Activated naive CD4-positive, alpha-beta T cell treated with anti-CD3 and anti-CD28 coated beads, Interleukin-2, amount 10 ng/mL, durations not matched to agents 7 days and 5 days (primary cell): ENCODE results near the gene EPB41.
"Not testable (repeated sequence)": the region's sequence is repeated elsewhere in the genome, so short reads cannot be mapped to it uniquely, and the experiment has no call there.

ENCODE experiments used
- CTCF ChIA-PET: fragments of 350-600 bp; sonication (Branson Sonifier 250); formaldehyde crosslinking; loops from one replicate; lab custom pipeline; 2021; ENCODE audit warnings: antibody characterized with exemption; lab: Charles Lee
- DNase-seq: peaks from one replicate; pipeline ENCODE4 v3.0.0-alpha.2; 2020
- H3K27ac Mint-ChIP-seq: one replicate; pipeline ENCODE4 v1.8.0; 2021; ENCODE audit warnings: mild to moderate bottlenecking, moderate library complexity, mixed read lengths
- H3K27me3 Mint-ChIP-seq: one replicate; pipeline ENCODE4 v1.8.0; 2021; ENCODE audit warnings: mild to moderate bottlenecking, mixed read lengths
- H3K36me3 Mint-ChIP-seq: one replicate; pipeline ENCODE4 v1.8.0; 2021; ENCODE audit warnings: mixed read lengths
- H3K4me1 Mint-ChIP-seq: one replicate; pipeline ENCODE4 v1.8.0; 2021; ENCODE audit warnings: mixed read lengths
- H3K4me3 Mint-ChIP-seq: one replicate; pipeline ENCODE4 v1.8.0; 2021; ENCODE audit warnings: mild to moderate bottlenecking, moderate library complexity, mixed read lengths
- H3K9me3 Mint-ChIP-seq: one replicate; pipeline ENCODE4 v1.8.0; 2021; ENCODE audit warnings: mixed read lengths

Gene EPB41

DNA sequence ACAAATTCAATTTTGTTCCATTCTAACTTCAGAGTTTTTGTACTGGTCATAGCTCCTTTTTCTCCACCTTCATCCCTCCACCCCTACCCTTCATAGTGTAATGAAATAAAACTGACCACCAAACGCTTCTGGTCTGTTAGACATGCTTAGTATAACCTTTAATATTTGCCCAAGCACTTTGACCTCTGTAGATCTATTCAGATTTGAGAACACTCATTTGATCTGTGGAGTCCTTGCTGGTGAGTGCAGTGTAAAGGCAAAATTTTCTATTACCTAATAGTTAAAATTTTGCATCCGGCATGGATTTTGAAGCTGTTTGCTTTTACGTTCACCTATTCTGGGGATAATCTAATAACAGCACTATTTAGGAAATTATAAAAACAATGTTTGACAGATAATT, 168.2 kb downstream of the EPB41 start:
- Mint-ChIP-seq H3K4me3 (no peak overlapping the region), H3K27ac (no peak overlapping the region), H3K4me1 (no peaks in the 10 kb centered on the region), H3K36me3 (peaks cover 7% of the 10 kb centered on the region), H3K27me3 (no peaks in the 10 kb centered on the region), H3K9me3 (no peaks in the 10 kb centered on the region)
- CTCF ChIA-PET, result no interaction called here
- DNase-seq, result no peak

DNA sequence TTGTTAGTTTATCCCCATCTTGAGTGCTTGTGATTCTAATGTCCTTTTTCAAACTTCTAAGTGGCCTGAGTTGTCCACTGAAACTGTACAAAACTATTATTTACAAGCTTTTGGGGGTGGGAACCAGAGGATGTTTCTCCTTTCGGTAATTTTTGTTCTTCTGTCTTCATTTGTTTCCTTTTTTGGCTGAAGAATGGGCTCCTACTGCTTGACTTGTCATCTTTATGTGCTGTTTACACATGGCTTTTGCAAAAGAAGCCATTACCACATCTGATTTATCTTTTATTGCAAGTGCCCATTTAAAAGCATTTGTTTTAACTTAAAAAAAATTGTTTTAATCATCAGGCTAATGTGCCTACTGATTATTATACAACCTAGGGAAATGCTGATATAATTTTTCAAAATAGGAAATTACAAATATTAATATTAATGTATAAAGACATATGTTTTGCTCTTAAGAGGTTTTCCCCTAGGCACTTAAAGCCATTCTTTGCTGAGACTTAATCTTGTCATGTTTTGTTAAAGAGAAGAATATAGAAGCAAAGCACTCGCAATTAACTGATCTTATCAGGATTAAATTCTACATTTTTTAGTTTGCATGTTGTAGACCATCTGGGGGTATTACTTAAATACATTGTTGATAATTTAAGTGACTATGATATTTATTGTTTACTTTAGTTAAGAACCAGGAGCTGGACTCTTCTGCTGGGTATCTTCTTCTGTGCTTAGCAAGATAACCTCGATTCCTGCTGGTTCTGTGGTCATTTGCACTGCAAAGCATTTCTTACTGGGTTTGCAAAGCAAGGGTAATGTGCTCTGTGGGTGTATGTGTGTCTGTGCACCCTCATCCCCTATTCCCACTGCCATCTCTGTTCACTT, 169.2 kb downstream of the EPB41 start:
- no peak overlapping the region for H3K27ac Mint-ChIP-seq
- no peaks in the 10 kb centered on the region for H3K9me3 Mint-ChIP-seq
- no peak for DNase-seq
- no peaks in the 10 kb centered on the region for H3K27me3 Mint-ChIP-seq
- peaks cover 9% of the 10 kb centered on the region for H3K36me3 Mint-ChIP-seq
- H3K4me3 Mint-ChIP-seq, result no peak overlapping the region
- H3K4me1 Mint-ChIP-seq, result no peaks in the 10 kb centered on the region
- CTCF ChIA-PET, result no interaction called here

GRCh38 chr1:29084196-29084521, 169.8 kb downstream of the EPB41 start:
- H3K4me3 Mint-ChIP-seq, result no peak overlapping the region
- CTCF ChIA-PET, result no interaction called here
- DNase-seq, result no peak
- no peaks in the 10 kb centered on the region for H3K9me3 Mint-ChIP-seq
- H3K4me1 Mint-ChIP-seq, result no peaks in the 10 kb centered on the region
- H3K36me3 Mint-ChIP-seq, result peaks cover 8% of the 10 kb centered on the region
- no peak overlapping the region for H3K27ac Mint-ChIP-seq
- no peaks in the 10 kb centered on the region for H3K27me3 Mint-ChIP-seq

DNA sequence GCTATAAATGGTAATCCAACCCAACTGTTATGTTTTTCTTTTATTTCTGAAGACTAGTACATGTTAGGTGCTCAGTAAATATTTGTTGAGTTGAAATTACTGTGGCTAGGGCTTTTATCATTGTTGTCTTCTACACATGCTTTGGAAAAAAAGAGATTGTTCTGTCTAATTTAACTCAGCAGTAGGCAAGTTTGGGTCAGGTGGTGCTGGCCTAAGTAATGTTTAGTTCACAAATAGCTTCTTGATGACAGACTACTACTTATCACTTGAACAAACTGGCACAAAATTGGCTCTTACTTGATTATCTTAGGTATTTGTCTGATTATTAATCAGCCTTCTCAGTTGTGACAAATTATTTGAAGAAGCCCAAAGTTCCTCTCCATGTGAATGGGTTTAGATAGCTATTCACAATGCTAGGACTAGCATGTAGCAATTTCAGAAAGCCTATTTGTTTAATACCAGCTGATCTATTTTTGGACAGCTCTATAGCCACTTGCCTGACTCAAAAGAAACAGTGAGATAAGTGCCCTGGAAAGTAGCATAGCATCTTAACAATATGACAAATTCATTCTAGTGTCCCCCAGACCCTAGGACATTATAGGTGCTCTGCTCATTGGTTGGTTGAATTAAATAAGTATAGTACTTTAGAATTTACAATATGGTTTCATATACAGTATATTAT, 176.7 kb downstream of the EPB41 start:
- H3K4me3 Mint-ChIP-seq, result no peak overlapping the region
- DNase-seq, result no peak
- H3K36me3 Mint-ChIP-seq, result peaks cover 44% of the 10 kb centered on the region
- no peaks in the 10 kb centered on the region for H3K27me3 Mint-ChIP-seq
- peaks cover 3% of the 10 kb centered on the region for H3K9me3 Mint-ChIP-seq
- H3K27ac Mint-ChIP-seq, result no peak overlapping the region
- no peaks in the 10 kb centered on the region for H3K4me1 Mint-ChIP-seq
- CTCF ChIA-PET, result no interaction called here

GRCh38 chr1:29092704-29093103, 178.3 kb downstream of the EPB41 start:
- CTCF ChIA-PET, result interaction anchor here (0.6 kb wide), 1 partner anchor 61 kb away, joined by 3 read pairs; no protein-coding TSS in a partner anchor
- not testable (repeated sequence) for DNase-seq, H3K4me3 Mint-ChIP-seq, H3K27me3 Mint-ChIP-seq, H3K27ac Mint-ChIP-seq, H3K9me3 Mint-ChIP-seq, H3K4me1 Mint-ChIP-seq
- peaks cover 57% of the 10 kb centered on the region for H3K36me3 Mint-ChIP-seq

DNA sequence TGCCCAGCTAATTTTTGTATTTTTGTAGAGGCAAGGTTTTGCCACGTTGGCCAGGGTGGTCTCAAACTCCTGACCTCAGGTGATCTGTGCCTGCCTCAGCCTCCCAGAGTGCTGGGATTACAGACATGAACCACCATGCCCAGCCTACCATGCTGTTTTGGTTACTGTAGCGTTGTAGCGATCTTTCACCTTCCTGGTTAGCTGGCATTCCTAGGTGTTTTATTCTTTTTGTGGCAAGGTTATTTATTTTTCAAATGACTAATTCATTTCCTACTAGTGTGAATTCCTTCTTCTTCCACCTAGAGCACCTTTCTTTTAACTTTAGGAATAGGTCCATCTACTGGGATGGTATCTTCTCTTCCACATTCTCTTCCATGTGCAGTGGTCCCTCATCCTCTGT, 180.1 kb downstream of the EPB41 start:
- Mint-ChIP-seq H3K4me3 (no peak overlapping the region), H3K27me3 (no peaks in the 10 kb centered on the region), H3K4me1 (no peaks in the 10 kb centered on the region), H3K9me3 (peaks cover 3% of the 10 kb centered on the region), H3K27ac (no peak overlapping the region), H3K36me3 (peaks cover 61% of the 10 kb centered on the region)
- CTCF ChIA-PET, result no interaction called here
- DNase-seq, result no peak

DNA sequence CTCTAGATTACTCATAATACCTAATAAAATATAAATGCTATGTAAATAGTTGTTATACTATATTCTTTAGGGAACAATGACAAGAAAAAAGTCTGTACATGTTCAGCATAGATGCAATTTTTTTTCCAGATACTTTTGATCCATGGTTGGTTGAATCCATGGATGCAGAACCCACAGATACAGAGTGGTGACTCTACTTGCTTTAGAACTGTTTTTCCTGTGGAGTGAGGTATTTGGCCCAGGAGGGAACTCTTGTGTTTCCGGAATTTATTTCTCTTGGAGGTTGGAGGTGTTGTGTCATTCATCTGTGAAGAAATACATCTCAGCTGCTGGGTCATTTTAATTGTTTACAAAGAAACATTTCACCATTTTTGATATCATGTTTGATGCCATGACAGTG, 180.6 kb downstream of the EPB41 start:
- Mint-ChIP-seq H3K36me3 (peaks cover 61% of the 10 kb centered on the region), H3K4me1 (no peaks in the 10 kb centered on the region), H3K27me3 (no peaks in the 10 kb centered on the region), H3K27ac (no peak overlapping the region), H3K4me3 (no peak overlapping the region), H3K9me3 (peaks cover 3% of the 10 kb centered on the region)
- CTCF ChIA-PET, result no interaction called here
- DNase-seq, result no peak

DNA sequence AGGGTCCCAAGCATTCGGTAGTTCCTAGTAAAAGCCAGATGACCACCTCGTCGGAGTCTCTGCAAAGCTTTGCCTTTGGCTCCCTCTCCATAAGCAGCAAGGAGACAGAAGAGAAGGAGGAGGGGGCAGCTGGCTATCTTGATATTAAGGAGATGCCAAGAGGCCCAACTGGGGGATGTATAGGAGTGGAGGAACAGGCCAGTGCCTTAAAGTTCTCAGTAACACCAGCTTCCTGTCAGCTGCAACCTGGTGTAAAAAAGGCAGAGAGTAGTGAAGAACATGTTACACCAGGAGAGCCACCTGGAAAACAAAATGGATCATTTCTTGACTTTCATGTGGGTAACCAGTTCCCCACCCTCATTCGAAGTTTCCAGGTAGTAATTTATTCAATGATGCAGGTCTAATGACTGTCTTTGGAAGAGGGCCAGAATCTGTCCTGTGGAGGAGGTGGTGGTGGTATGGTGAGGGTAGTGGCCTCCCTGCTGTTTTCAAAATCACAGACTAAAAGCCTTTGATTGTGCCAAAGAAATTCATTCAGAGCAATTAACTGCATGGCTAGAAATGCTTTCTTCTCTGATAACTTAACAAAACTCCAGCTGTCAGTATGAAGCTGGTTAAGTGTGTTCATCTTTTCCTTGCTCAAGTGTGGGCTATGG, 182.0 kb downstream of the EPB41 start:
- Mint-ChIP-seq H3K9me3 (peaks cover 3% of the 10 kb centered on the region), H3K4me1 (no peaks in the 10 kb centered on the region), H3K4me3 (no peak overlapping the region), H3K27me3 (no peaks in the 10 kb centered on the region), H3K27ac (no peak overlapping the region), H3K36me3 (peaks cover 59% of the 10 kb centered on the region)
- no peak for DNase-seq
- CTCF ChIA-PET, result no interaction called here

- DNase-seq, result no peak
- H3K27me3 Mint-ChIP-seq, result no peaks in the 10 kb centered on the region
- H3K4me3 Mint-ChIP-seq, result no peak overlapping the region
- H3K36me3 Mint-ChIP-seq, result peaks cover 45% of the 10 kb centered on the region
- no peak overlapping the region for H3K27ac Mint-ChIP-seq
- H3K4me1 Mint-ChIP-seq, result no peaks in the 10 kb centered on the region
- CTCF ChIA-PET, result no interaction called here
- H3K9me3 Mint-ChIP-seq, result no peaks in the 10 kb centered on the region
Observed at GRCh38 chr1:29099286-29099685, 184.9 kb downstream of the EPB41 start.

DNA sequence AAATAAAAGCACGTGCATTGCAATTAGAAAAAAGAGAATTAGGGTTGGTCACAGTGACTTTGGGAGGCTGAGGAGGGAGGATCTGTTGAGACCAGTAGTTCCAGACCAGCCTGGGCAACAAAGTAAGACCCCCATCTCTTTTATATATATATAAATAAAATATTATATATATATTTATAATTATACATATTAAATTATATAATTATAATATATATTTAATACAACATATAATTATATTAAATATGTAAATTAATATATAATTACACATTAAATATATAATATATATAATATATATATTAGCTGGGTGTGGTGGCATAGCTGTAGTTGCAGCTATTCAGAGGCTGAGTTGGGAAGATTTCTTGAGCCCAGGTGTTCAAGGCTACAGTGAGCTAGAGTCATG, 186.1 kb downstream of the EPB41 start:
- no peaks in the 10 kb centered on the region for H3K4me1 Mint-ChIP-seq
- CTCF ChIA-PET, result no interaction called here
- no peak for DNase-seq
- no peak overlapping the region for H3K4me3 Mint-ChIP-seq
- H3K36me3 Mint-ChIP-seq, result peaks cover 39% of the 10 kb centered on the region
- H3K9me3 Mint-ChIP-seq, result no peaks in the 10 kb centered on the region
- no peak overlapping the region for H3K27ac Mint-ChIP-seq
- no peaks in the 10 kb centered on the region for H3K27me3 Mint-ChIP-seq

DNA sequence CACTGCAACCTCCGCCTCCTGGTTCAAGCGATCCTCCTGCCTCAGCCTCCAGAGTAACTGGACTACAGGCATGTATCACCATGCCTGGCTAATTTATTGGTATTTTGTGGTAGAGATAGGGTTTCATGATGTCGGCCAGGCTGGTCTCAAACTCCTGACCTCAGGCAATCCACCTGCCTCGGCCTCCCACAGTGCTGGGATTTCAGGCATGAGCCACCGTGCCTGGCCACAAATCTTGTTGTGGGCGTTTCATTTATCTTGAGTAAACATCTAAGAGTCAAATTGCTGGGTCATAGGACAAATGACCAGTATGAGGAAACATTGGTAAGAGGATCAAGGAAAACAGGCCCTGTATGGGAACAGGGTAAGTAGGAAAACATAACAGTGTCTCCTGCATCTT, 191.5 kb downstream of the EPB41 start:
- Mint-ChIP-seq H3K4me1 (no peaks in the 10 kb centered on the region), H3K27ac (no peak overlapping the region), H3K36me3 (peaks cover 24% of the 10 kb centered on the region), H3K9me3 (no peaks in the 10 kb centered on the region), H3K27me3 (no peaks in the 10 kb centered on the region), H3K4me3 (no peak overlapping the region)
- DNase-seq, result no peak
- CTCF ChIA-PET, result no interaction called here

GRCh38 chr1:29108041-29108440, 193.7 kb downstream of the EPB41 start:
- H3K27me3 Mint-ChIP-seq, H3K27ac Mint-ChIP-seq, DNase-seq, H3K9me3 Mint-ChIP-seq, H3K4me1 Mint-ChIP-seq, H3K4me3 Mint-ChIP-seq, CTCF ChIA-PET: not testable (repeated sequence)
- H3K36me3 Mint-ChIP-seq, result peaks cover 29% of the 10 kb centered on the region

DNA sequence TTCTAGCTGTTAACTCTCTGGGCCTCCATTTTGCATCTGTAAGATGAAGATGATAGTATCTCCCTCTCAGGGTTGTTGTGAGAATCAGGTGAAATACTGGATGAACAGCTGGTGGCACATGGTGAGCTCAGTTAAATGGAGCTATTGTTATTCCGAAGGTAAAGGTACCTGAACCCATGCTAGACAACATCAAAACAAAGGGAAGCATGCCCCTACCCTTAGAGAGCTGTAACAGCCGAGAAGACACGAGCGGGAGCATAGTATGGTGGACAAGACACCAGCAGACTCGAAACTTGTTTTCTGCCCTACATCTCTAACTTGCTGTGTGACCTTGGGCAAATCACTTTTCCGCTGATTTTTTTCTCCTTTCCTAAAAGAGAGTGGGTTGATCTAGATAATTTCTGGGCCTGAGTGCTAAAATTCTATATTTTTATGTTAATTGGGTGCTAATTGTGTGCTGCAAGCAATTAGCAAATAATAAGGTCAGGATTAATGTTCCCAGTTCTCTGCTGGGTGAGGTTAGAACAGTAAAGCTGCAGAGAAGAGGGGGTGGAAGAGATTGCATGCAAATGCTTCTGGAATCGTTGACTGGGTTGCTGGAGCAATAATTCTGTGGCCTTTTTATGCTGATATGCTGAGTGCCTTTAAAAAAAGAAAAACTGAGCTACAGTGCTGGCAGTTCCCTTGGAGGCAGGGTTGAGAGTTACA, 198.5 kb downstream of the EPB41 start:
- no peak overlapping the region for H3K4me3 Mint-ChIP-seq
- no peaks in the 10 kb centered on the region for H3K9me3 Mint-ChIP-seq
- H3K27me3 Mint-ChIP-seq, result no peaks in the 10 kb centered on the region
- CTCF ChIA-PET, result no interaction called here
- H3K36me3 Mint-ChIP-seq, result peaks cover 56% of the 10 kb centered on the region
- no peaks in the 10 kb centered on the region for H3K4me1 Mint-ChIP-seq
- DNase-seq, result no peak
- no peak overlapping the region for H3K27ac Mint-ChIP-seq

DNA sequence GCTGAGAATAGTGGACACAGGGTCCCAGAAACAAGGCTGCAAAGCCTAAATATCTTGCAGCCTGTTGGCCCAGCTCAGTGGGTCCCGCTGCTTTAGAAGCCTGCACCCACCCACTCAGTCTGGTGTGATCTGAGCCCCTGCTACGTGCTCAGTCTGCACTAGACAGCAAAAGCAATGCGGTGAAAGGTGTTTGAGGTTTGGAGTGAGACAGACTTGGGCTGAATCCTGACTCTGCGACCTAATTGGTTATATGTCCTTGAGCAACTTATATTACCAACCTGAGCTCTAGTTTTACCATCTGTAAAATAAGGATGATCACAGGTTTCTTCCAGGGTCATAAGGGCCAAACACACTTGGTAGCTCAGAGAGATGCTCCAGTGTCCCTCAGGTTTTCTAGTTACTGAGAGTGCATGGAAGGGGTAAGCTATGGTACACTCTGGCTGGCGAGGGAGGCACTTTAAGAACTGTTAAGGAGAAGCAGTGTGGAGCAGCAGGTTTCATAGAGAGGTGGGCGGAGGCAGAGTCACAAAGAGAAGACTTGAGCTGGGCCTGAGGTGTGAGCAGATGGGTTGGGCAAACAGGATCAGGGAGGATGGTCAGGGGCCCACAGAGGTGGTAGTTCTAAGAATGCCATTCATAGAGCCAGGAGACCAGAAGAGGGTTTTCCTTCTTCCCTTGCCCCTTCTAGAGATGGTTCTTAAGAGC, 199.2 kb downstream of the EPB41 start:
- H3K27ac Mint-ChIP-seq, result no peak overlapping the region
- CTCF ChIA-PET, result interaction anchor here (0.6 to 1.2 kb wide), 3 partner anchors 84 to 111 kb away, joined by 3 to 4 read pairs (median 4); no protein-coding TSS in a partner anchor
- H3K4me1 Mint-ChIP-seq, result no peaks in the 10 kb centered on the region
- peaks cover 57% of the 10 kb centered on the region for H3K36me3 Mint-ChIP-seq
- H3K4me3 Mint-ChIP-seq, result no peak overlapping the region
- no peaks in the 10 kb centered on the region for H3K9me3 Mint-ChIP-seq
- no peak for DNase-seq
- peaks cover 2% of the 10 kb centered on the region for H3K27me3 Mint-ChIP-seq
